ENCODE data around the gene MAP2K3.
"Not testable (repeated sequence)": the region's sequence is repeated elsewhere in the genome, so short reads cannot be mapped to it uniquely, and the experiment has no call there.

DNA sequence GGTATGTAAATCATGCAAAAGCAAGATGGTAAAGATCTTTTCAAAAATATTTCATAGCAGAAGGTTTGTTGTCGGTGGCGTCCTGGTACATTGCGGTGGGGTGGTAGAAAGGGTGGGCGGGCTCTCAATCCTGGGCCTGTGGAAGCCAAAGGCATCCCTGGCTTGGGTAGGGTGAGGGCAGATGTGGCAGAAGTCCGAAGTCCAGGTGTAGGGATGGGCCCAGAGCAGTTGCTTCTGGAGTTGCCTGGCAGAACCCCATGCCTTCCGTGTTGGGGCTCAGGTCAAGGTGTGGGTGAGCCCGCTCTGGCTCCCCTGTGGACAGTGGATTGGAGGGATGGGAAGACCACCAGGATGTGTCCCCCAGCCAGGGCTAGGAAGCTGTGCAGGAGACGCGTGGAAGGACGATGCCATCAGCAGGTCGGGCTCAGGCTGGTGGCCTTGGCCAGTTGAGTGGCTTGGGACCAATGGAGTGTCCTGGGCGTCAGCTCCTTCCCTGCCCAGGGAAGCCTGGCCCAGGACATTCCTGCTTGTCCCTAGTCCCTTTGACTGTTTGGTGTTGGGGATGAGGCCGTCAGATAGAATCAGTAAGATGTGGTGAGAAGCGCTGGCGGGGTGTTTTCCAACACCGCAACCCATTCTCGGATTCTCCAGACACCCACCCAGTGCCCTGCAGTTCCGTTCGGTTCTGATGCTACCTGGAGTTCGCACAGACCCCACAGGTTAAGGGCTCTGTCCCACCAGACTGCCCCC is 21.1 kb downstream of the MAP2K3 start:
- TF ChIP-seq, protein P1, sequence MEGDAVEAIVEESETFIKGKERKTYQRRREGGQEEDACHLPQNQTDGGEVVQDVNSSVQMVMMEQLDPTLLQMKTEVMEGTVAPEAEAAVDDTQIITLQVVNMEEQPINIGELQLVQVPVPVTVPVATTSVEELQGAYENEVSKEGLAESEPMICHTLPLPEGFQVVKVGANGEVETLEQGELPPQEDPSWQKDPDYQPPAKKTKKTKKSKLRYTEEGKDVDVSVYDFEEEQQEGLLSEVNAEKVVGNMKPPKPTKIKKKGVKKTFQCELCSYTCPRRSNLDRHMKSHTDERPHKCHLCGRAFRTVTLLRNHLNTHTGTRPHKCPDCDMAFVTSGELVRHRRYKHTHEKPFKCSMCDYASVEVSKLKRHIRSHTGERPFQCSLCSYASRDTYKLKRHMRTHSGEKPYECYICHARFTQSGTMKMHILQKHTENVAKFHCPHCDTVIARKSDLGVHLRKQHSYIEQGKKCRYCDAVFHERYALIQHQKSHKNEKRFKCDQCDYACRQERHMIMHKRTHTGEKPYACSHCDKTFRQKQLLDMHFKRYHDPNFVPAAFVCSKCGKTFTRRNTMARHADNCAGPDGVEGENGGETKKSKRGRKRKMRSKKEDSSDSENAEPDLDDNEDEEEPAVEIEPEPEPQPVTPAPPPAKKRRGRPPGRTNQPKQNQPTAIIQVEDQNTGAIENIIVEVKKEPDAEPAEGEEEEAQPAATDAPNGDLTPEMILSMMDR (IDR thresholded peaks at IDR 0.05), result not testable (repeated sequence)
- TF ChIP-seq POLR2A (IDR thresholded peaks at IDR 0.05), result not testable (repeated sequence)

Measured in adrenal gland (tissue), 5 donors.